ENCODE data around the gene DIAPH1. TPM values are rescaled to one million over a fixed set of nuclear protein-coding genes. Genes with fewer than 3 reads are reported as not detected.

Gene DIAPH1
- total RNA-seq, 2 donors from 2014 or later: 104 to 106 TPM

DNA sequence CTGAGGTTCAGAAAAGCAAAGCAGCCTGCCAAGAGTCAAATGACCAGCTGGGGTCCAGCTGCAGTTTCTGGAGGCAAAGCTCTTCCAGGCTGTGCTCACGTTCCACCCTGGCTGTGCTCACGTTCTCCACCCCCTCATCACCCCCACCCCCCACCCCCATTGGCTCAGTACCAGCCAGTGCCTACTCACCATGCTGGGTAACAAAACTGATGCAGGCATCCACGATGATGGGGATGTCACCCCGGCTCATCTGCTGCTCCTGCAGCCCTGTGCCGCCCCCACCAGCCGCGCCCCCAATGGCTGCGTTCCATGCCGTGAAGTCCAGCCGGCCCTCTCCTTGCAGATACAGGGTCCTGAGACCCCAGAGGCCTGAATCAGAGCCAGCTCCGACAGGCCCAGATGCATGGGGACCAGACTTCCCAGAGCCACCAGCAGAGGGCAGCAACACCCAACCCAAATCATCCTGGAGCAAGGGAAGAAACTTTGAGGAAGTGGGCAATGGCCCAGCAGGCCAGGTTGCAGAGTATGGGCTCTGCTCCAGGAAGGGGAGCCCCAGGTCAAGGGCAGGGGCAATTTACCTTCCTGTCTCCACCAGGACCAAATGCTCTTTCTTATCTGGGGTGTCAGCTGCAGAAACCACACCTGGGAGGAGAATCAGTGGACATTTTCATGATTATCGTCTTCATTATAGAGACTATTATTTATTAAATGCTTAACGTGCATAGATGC lies 46.1 kb upstream of the DIAPH1 start:
- Mint-ChIP-seq H3K4me3 (no peak overlapping the region), H3K27me3 (ENCODE audit: insufficient read depth) (no peaks in the 10 kb centered on the region), H3K36me3 (ENCODE audit: low read depth) (peaks cover 51% of the 10 kb centered on the region), H3K4me1 (no peaks in the 10 kb centered on the region), H3K9me3 (no peaks in the 10 kb centered on the region), H3K27ac (no peak overlapping the region)
- Histone ChIP-seq H3K27ac (ENCODE audit: low read depth, low read length) (no peak overlapping the region), H3K27me3 (ENCODE audit: control insufficient read depth, insufficient read depth, low read length, poor library complexity, severe bottlenecking) (no peaks in the 10 kb centered on the region), H3K9me3 (ENCODE audit: control insufficient read depth, low read length) (no peaks in the 10 kb centered on the region), H3K4me1 (ENCODE audit: control insufficient read depth, insufficient read depth, low read length) (no peaks in the 10 kb centered on the region), H3K36me3 (ENCODE audit: control insufficient read depth, insufficient read depth, low read length) (no peaks in the 10 kb centered on the region), H3K4me3 (ENCODE audit: low read length) (no peak overlapping the region), H3K9ac (ENCODE audit: extremely low read depth, low read length, poor library complexity, severe bottlenecking) (no peak overlapping the region)
- TF ChIP-seq, protein P1, sequence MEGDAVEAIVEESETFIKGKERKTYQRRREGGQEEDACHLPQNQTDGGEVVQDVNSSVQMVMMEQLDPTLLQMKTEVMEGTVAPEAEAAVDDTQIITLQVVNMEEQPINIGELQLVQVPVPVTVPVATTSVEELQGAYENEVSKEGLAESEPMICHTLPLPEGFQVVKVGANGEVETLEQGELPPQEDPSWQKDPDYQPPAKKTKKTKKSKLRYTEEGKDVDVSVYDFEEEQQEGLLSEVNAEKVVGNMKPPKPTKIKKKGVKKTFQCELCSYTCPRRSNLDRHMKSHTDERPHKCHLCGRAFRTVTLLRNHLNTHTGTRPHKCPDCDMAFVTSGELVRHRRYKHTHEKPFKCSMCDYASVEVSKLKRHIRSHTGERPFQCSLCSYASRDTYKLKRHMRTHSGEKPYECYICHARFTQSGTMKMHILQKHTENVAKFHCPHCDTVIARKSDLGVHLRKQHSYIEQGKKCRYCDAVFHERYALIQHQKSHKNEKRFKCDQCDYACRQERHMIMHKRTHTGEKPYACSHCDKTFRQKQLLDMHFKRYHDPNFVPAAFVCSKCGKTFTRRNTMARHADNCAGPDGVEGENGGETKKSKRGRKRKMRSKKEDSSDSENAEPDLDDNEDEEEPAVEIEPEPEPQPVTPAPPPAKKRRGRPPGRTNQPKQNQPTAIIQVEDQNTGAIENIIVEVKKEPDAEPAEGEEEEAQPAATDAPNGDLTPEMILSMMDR (conservative IDR thresholded peaks at IDR 0.05): peak; percentile 93
- 47 to 62% methylated on average over 7 to 13 of the region's 13 CpGs for whole genome bisulfite sequencing, 2 experiments (ENCODE audit: insufficient coverage in 1 of 2, insufficient read length in 1 of 2)
- DNase-seq: peak; percentile 96

DNA sequence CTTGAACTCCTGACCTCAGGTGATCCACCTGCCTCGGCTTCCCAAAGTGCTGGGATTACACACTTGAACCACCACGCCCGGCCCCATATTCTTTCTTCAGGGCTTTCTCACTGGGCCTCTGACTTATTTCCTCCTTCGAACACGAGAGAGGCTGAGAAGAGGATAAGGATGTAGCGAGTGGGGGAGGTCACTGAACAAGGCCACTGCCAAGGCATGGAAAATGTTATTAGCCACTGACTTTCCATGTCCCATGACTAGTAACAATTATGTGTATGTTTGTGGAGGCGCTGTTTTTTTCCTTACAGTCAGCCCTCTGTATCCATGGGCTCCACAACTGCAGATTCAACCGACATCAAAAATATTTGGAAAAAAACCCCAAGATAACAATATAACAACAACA lies 44.7 kb upstream of the DIAPH1 start:
- Histone ChIP-seq H3K27ac (ENCODE audit: low read depth, low read length) (no peak overlapping the region), H3K4me1 (ENCODE audit: control insufficient read depth, insufficient read depth, low read length) (no peaks in the 10 kb centered on the region), H3K36me3 (ENCODE audit: control insufficient read depth, insufficient read depth, low read length) (no peaks in the 10 kb centered on the region), H3K4me3 (ENCODE audit: low read length) (no peak overlapping the region), H3K27me3 (ENCODE audit: control insufficient read depth, insufficient read depth, low read length, poor library complexity, severe bottlenecking) (no peaks in the 10 kb centered on the region), H3K9me3 (ENCODE audit: control insufficient read depth, low read length) (no peaks in the 10 kb centered on the region), H3K9ac (ENCODE audit: extremely low read depth, low read length, poor library complexity, severe bottlenecking) (no peak overlapping the region)
- Mint-ChIP-seq H3K36me3 (ENCODE audit: low read depth) (peaks cover 50% of the 10 kb centered on the region), H3K27ac (no peak overlapping the region), H3K9me3 (no peaks in the 10 kb centered on the region), H3K4me1 (no peaks in the 10 kb centered on the region), H3K4me3 (no peak overlapping the region), H3K27me3 (ENCODE audit: insufficient read depth) (no peaks in the 10 kb centered on the region)
- WGBS, 2 experiments (ENCODE audit: insufficient coverage in 1 of 2, insufficient read length in 1 of 2): 91 to 92% methylated on average over 2 to 7 of the region's 8 CpGs
- DNase-seq: no peak
- TF ChIP-seq, protein P1 (conservative IDR thresholded peaks at IDR 0.05): no peak

DNA sequence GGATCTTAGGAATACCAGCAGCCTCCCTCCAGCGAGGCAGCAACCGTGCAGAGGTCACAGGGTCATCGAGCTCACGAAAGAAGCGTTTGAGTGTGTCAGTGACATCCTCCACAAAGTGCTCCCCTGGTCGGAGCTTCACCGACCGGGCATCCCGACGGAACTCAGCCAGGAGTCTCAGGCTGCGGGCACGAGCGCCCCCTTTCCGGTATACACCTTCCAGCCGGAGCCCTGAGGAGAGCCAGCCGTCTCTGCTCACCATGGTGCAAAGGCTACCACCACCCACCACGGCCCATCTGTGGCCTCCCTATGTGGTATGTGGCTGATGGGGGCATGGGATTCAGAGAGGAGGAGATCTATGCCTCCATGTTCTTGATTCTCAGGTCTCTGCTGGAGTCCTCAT lies 43.2 kb upstream of the DIAPH1 start:
- TF ChIP-seq, protein P1 (conservative IDR thresholded peaks at IDR 0.05): no peak
- peaks cover 63% of the 10 kb centered on the region for H3K36me3 Mint-ChIP-seq (ENCODE audit: low read depth)
- no peak overlapping the region for H3K4me3 Mint-ChIP-seq

More for the DNA sequence above, 43.2 kb upstream of the DIAPH1 start:
- H3K4me3 ChIP-seq (ENCODE audit: low read length): no peak overlapping the region
- H3K27me3 ChIP-seq (ENCODE audit: control insufficient read depth, insufficient read depth, low read length, poor library complexity, severe bottlenecking): no peaks in the 10 kb centered on the region
- WGBS, 2 experiments (ENCODE audit: insufficient coverage in 1 of 2, insufficient read length in 1 of 2): 91 to 94% methylated on average over 12 to 17 of the region's 17 CpGs
- no peaks in the 10 kb centered on the region for H3K9me3 ChIP-seq (ENCODE audit: control insufficient read depth, low read length)
- no peak for DNase-seq
- H3K4me1 Mint-ChIP-seq: no peaks in the 10 kb centered on the region
- H3K9ac ChIP-seq (ENCODE audit: extremely low read depth, low read length, poor library complexity, severe bottlenecking): no peak overlapping the region
- peaks cover 9% of the 10 kb centered on the region for H3K36me3 ChIP-seq (ENCODE audit: control insufficient read depth, insufficient read depth, low read length)
- no peaks in the 10 kb centered on the region for H3K9me3 Mint-ChIP-seq
- no peaks in the 10 kb centered on the region for H3K27me3 Mint-ChIP-seq (ENCODE audit: insufficient read depth)
- no peaks in the 10 kb centered on the region for H3K4me1 ChIP-seq (ENCODE audit: control insufficient read depth, insufficient read depth, low read length)
- no peak overlapping the region for H3K27ac ChIP-seq (ENCODE audit: low read depth, low read length)
- H3K27ac Mint-ChIP-seq: no peak overlapping the region
